Mesothelial cell of epicardium (in vitro differentiated cells): Measurements from ENCODE around the gene GORAB. TPM values are rescaled to one million over a fixed set of nuclear protein-coding genes. Genes with fewer than 3 reads are reported as not detected.

Experiments used
- DNase-seq, 2 experiments: peaks; one replicate each; pipeline ENCODE4 v3.0.0; 2021; ENCODE audit warnings: low spot score in 2 of 2; ENCODE audit not compliant: unreplicated experiment in 2 of 2
- H3K27ac Mint-ChIP-seq: 2 replicates; pipeline ENCODE4 v1.8.0; 2021; ENCODE audit warnings: mixed read lengths
- H3K27me3 Mint-ChIP-seq: 2 replicates; pipeline ENCODE4 v1.8.0; 2021; ENCODE audit warnings: low read depth, mixed read lengths
- H3K36me3 Mint-ChIP-seq: 2 replicates; pipeline ENCODE4 v1.8.0; 2021; ENCODE audit warnings: mixed read lengths
- H3K4me1 Mint-ChIP-seq: 2 replicates; pipeline ENCODE4 v1.8.0; 2021; ENCODE audit warnings: mixed read lengths
- H3K4me3 Mint-ChIP-seq: 2 replicates; pipeline ENCODE4 v1.8.0; 2021; ENCODE audit warnings: mild to moderate bottlenecking, moderate library complexity, mixed read lengths
- H3K9me3 Mint-ChIP-seq: 2 replicates; pipeline ENCODE4 v1.8.0; 2021; ENCODE audit warnings: mixed read lengths
- total RNA-seq: library from RNA; stranded (reverse); gene quantifications from 3 replicates; pipeline ENCODE4 v1.2.1, GENCODE V29; 2021
- TF ChIP-seq, protein P1 (sequence below): fragments of 200-600 bp; sonication (generic); IDR thresholded peaks from one replicate; pipeline ENCODE4 v1.5.0; 2021; ENCODE audit warnings: antibody characterized with exemption; ENCODE audit not compliant: unreplicated experiment

Gene GORAB
- total RNA-seq = 15.7 to 18.4 TPM (median 17.5 TPM) in 3 replicates

- no peaks in the 10 kb centered on the region for H3K36me3 Mint-ChIP-seq
- H3K4me1 Mint-ChIP-seq = no peaks in the 10 kb centered on the region
- H3K27me3 Mint-ChIP-seq = no peaks in the 10 kb centered on the region
- TF ChIP-seq, protein P1, sequence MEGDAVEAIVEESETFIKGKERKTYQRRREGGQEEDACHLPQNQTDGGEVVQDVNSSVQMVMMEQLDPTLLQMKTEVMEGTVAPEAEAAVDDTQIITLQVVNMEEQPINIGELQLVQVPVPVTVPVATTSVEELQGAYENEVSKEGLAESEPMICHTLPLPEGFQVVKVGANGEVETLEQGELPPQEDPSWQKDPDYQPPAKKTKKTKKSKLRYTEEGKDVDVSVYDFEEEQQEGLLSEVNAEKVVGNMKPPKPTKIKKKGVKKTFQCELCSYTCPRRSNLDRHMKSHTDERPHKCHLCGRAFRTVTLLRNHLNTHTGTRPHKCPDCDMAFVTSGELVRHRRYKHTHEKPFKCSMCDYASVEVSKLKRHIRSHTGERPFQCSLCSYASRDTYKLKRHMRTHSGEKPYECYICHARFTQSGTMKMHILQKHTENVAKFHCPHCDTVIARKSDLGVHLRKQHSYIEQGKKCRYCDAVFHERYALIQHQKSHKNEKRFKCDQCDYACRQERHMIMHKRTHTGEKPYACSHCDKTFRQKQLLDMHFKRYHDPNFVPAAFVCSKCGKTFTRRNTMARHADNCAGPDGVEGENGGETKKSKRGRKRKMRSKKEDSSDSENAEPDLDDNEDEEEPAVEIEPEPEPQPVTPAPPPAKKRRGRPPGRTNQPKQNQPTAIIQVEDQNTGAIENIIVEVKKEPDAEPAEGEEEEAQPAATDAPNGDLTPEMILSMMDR = no peak
- no peak within 1 kb of the TSS for H3K4me3 Mint-ChIP-seq
- DNase-seq = peak; percentile 76 to 88
- no peaks in the 10 kb centered on the region for H3K9me3 Mint-ChIP-seq
- no peak within 1 kb of the TSS for H3K27ac Mint-ChIP-seq
These were observed at the start of gene GORAB for GRCh38 chr1:170531758-170532657. Gene GORAB, plus strand, starts transcription at chr1:170532166. Its CDS starts 58 bp downstream, at chr1:170532224.

DNA sequence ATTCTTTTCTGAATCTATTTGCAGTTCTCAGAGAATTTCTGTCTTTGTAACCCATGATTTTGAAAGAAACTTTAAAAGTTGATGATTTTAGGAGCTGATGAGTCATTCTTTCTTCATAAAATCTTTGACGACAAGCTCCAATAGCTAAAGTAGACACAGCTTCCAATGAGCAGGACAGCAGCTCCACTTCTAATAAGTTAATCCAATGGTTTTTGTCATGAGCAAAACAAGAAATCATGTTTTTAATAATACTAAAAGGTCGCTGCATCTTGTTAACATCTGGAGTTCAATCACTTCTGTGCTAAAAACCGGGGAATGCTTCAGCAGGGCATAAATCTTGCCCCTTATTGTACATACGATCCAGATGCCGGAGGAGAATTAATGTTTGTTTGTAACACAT, 48.9 kb upstream of the GORAB start:
- no peak overlapping the region for H3K4me3 Mint-ChIP-seq
- H3K9me3 Mint-ChIP-seq = peaks cover 26% of the 10 kb centered on the region

DNA sequence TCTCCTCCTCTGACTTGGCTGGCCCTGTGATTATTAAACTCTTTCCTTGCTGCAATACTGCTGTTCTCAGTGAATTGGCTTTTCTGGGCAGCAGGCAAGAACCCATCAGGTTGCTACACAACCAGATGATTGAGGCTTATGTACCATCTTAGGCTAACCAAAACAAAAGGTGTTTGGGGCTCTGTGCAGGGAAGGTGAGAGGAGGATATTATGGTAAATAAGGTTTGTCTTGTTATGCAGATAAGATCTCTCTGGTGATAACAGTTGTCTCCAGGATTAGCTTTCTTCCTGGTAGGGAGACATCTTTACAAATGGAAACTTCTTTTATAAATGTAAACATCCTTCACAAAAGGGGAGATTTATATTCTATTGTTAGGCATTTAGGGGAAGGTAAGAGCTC, 44.5 kb upstream of the GORAB start:
- TF ChIP-seq, protein P1 = no peak
- Mint-ChIP-seq H3K4me3 (no peak overlapping the region), H3K4me1 (peaks cover 2% of the 10 kb centered on the region), H3K9me3 (peaks cover 10% of the 10 kb centered on the region), H3K36me3 (no peaks in the 10 kb centered on the region), H3K27ac (no peak overlapping the region), H3K27me3 (no peaks in the 10 kb centered on the region)
- no peak for DNase-seq

More for the DNA sequence above, 48.9 kb upstream of the GORAB start:
- Mint-ChIP-seq H3K4me1 (peaks cover 2% of the 10 kb centered on the region), H3K27me3 (no peaks in the 10 kb centered on the region), H3K27ac (no peak overlapping the region), H3K36me3 (no peaks in the 10 kb centered on the region)
- TF ChIP-seq, protein P1 = no peak
- no peak for DNase-seq

DNA sequence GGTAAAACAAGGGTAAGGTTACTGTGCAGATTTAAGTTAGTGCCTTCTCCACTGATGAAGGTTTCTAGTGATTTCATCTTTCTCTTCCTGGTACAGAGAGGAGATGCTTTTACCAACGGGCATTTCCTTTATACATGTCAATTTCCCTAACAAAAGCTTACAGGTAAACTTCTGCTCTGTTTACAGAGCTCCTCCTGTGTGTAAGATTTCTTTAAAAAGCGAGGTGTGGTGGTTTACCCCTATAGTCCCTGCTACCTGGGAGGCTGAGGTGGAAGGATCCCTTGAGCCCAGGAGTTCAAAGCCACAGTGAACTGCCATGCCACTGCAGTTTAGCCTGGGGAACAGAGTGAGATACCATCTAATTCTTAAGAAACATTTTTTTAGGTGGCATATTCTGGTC, 40.7 kb upstream of the GORAB start:
- H3K4me3 Mint-ChIP-seq = no peak overlapping the region
- TF ChIP-seq, protein P1 = no peak
- H3K4me1 Mint-ChIP-seq = peaks cover 12% of the 10 kb centered on the region
- no peak overlapping the region for H3K27ac Mint-ChIP-seq
- H3K36me3 Mint-ChIP-seq = no peaks in the 10 kb centered on the region
- H3K27me3 Mint-ChIP-seq = no peaks in the 10 kb centered on the region
- no peak for DNase-seq
- H3K9me3 Mint-ChIP-seq = peaks cover 10% of the 10 kb centered on the region

GRCh38 chr1:170494369-170494768, 37.6 kb upstream of the GORAB start:
- Mint-ChIP-seq H3K36me3 (no peaks in the 10 kb centered on the region), H3K27ac (peak overlapping the region; percentile 41), H3K4me1 (peaks cover 12% of the 10 kb centered on the region), H3K27me3 (no peaks in the 10 kb centered on the region), H3K4me3 (no peak overlapping the region), H3K9me3 (no peaks in the 10 kb centered on the region)
- TF ChIP-seq, protein P1 = no peak
- no peak for DNase-seq
